HG03064 (cell line): ENCODE data around the gene LRP1.

ENCODE experiments used
- ATAC-seq: cut with Tn5 transposase; IDR thresholded peaks from one replicate; pipeline ENCODE4 v1.9.1; 2021; ENCODE audit warnings: low read depth; ENCODE audit not compliant: unreplicated experiment

LRP1 gene

GRCh38 chr12:57185906-57186508 lies 57.7 kb downstream of the LRP1 start:
- ATAC-seq = no peak

- ATAC-seq = no peak
Measured at GRCh38 chr12:57187222-57188089, 59.2 kb downstream of the LRP1 start.

- ATAC-seq = no peak
Measured at GRCh38 chr12:57188090-57188425, 59.8 kb downstream of the LRP1 start.

GRCh38 chr12:57190037-57190436 lies 61.8 kb downstream of the LRP1 start:
- no peak for ATAC-seq

- no peak for ATAC-seq
Measured at GRCh38 chr12:57190821-57191220, 62.5 kb downstream of the LRP1 start.

GRCh38 chr12:57191410-57191809 lies 63.1 kb downstream of the LRP1 start:
- ATAC-seq = no peak

- ATAC-seq = no peak
Measured at GRCh38 chr12:57192920-57193319, 64.6 kb downstream of the LRP1 start.

- ATAC-seq = no peak
Measured at GRCh38 chr12:57193706-57194245, 65.5 kb downstream of the LRP1 start.

GRCh38 chr12:57194253-57194652 lies 66.0 kb downstream of the LRP1 start:
- ATAC-seq = no peak

- no peak for ATAC-seq
Measured at GRCh38 chr12:57195186-57195585, 66.9 kb downstream of the LRP1 start.

- no peak for ATAC-seq
Measured at GRCh38 chr12:57195611-57196371, 67.5 kb downstream of the LRP1 start.

GRCh38 chr12:57196439-57196838 lies 68.2 kb downstream of the LRP1 start:
- ATAC-seq = no peak

GRCh38 chr12:57196956-57197355 lies 68.7 kb downstream of the LRP1 start:
- no peak for ATAC-seq

GRCh38 chr12:57198329-57198728 lies 70.0 kb downstream of the LRP1 start:
- no peak for ATAC-seq

GRCh38 chr12:57199191-57199590 lies 70.9 kb downstream of the LRP1 start:
- no peak for ATAC-seq

GRCh38 chr12:57200497-57200896 lies 72.2 kb downstream of the LRP1 start:
- no peak for ATAC-seq

- ATAC-seq = no peak
Measured at GRCh38 chr12:57201219-57201618, 72.9 kb downstream of the LRP1 start.

- ATAC-seq = no peak
Measured at GRCh38 chr12:57201631-57202030, 73.3 kb downstream of the LRP1 start.

- no peak for ATAC-seq
Measured at GRCh38 chr12:57202321-57202720, 74.0 kb downstream of the LRP1 start.

GRCh38 chr12:57203201-57203600 lies 74.9 kb downstream of the LRP1 start:
- ATAC-seq = no peak

GRCh38 chr12:57203791-57204190 lies 75.5 kb downstream of the LRP1 start:
- no peak for ATAC-seq
